Stimulated activated CD8-positive, alpha-beta memory T cell treated with anti-CD3 and anti-CD28 coated beads, Interleukin-12 subunit alpha, Interleukin-12 subunit beta, amount 100 ng/mL, for 4 hours (primary cell): Measurements from ENCODE around the gene CAAP1.
"Not testable (repeated sequence)": the region's sequence is repeated elsewhere in the genome, so short reads cannot be mapped to it uniquely, and the experiment has no call there.

Experiments
- DNase-seq: peaks from one replicate; pipeline ENCODE4 v3.0.0-alpha.2; 2020; ENCODE audit warnings: low read depth

The CAAP1 gene, protein sequence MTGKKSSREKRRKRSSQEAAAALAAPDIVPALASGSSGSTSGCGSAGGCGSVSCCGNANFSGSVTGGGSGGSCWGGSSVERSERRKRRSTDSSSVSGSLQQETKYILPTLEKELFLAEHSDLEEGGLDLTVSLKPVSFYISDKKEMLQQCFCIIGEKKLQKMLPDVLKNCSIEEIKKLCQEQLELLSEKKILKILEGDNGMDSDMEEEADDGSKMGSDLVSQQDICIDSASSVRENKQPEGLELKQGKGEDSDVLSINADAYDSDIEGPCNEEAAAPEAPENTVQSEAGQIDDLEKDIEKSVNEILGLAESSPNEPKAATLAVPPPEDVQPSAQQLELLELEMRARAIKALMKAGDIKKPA

GRCh38 chr9:26892251-26893029, at the start of gene CAAP1:
Gene CAAP1, minus strand, starts transcription at chr9:26892802. Its CDS starts 87 bp downstream, at chr9:26892715.
- peak; percentile 87 for DNase-seq

DNA sequence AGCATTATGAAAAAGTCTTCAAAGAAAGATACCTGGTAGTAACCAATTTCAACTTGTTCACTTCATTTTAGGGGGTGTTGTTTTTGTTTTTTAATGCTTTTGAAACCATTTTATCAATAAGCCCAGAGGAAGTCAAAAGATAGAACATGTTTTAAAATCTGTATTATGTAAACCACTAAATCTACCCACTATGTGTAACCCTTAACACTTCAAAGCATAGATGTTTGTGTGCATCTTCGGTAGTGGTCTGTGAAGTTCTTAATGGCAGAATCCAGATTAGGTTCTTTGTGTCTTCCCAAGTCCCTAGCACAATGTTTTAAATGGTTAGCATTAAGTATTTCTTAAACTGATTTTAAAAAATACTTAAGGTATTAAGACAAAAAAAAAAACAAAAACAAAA, 48.2 kb upstream of the CAAP1 start:
- no peak for DNase-seq

DNA sequence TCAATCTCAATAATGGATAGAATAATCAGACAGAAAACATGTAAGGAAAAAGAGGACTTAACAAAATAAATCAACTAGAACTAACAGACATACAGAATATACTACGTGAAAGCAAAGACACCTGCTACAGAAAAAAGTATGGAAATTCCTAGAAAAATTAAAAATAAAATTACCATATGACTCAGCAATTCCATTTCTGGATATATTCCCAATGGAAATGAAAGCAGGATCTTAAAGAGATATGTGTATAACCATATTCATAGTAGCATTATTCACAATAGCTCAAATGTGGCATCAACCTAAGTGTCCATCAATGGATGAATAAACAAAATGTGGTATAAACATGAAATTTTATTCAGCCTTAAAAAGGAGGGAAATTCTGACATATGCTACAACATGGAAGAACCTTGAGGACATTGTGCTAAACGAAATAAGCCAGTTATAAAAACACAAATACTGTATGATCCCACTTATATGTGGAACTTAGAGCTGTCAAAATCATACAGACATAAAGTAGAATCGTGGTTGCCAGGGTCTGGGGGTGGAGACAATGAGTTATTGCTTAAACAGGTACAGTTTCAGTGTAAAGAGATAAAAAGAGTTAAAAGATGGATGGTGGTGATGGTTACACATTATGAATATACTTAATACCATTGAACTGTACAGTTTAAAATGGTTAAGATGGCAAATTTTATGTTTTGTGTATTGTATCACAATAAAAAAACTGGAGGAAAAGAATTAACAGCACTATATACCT, 47.5 kb upstream of the CAAP1 start:
- DNase-seq, result no peak

DNA sequence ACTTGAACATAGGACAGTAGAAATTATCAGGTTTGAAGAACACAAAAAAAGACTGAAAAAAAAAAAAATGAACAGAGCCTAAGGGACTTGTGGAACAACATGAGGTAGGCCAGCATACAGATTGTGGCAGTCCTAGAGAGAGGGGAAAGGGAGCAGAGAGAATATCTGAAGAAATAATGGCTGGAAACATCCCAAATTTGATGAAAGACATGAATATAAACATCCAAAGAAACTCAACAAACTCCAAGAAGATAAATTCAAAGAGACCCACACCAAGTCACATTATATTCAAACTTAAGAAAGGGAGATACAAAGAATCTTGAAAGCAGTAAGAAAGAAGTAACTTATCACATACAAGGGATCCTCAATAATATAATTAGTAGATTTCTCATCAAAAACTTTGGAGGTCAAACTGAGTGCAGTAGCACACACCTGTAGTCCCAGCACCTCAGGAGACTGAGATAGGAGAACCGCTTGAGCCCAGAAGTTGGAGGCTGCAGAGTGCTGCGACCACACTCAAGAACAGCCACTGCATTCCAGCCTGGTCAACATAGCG, 45.3 kb upstream of the CAAP1 start:
- DNase-seq, result no peak

DNA sequence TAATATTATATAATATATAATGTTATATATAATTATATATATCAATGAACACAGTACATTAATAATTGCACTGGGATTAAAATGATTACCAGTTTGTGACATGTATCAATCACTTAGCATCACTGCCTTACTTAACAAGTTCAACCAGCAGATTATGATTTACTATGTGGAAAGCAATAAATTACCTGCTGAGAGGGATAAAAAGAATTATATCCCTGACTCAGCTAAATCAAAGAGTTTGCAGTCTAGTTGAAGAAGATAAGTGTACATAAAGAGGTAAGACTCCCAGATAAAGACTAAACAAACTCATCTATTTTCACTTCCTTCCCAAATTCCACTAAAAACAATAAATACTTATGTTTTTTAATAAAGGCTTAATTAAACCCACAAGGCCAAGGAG, 43.2 kb upstream of the CAAP1 start:
- no peak for DNase-seq

GRCh38 chr9:26928902-26929495, 36.4 kb upstream of the CAAP1 start:
- no peak for DNase-seq

GRCh38 chr9:26925609-26926008, 33.0 kb upstream of the CAAP1 start:
- DNase-seq, result no peak

GRCh38 chr9:26919698-26920097, 27.1 kb upstream of the CAAP1 start:
- no peak for DNase-seq

GRCh38 chr9:26913138-26913668, 20.6 kb upstream of the CAAP1 start:
- no peak for DNase-seq

DNA sequence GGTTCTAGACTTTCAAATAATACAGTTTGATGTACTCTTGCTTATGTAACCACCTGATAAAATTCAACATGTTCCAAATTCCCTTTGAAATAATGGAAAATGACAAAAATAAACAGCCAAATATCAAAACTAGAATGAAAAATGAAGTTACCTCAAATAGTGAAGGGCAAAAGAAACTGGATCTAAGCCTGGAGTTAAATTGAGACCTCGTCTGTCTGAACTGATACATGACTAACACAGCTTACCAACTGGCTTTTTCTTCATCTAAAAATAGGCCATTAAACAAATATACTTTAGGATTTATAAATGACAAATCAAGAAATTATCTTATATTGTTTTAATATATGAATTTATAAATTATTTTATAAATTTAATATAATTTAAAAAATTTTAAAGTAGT, 12.1 kb upstream of the CAAP1 start:
- DNase-seq, result no peak

DNA sequence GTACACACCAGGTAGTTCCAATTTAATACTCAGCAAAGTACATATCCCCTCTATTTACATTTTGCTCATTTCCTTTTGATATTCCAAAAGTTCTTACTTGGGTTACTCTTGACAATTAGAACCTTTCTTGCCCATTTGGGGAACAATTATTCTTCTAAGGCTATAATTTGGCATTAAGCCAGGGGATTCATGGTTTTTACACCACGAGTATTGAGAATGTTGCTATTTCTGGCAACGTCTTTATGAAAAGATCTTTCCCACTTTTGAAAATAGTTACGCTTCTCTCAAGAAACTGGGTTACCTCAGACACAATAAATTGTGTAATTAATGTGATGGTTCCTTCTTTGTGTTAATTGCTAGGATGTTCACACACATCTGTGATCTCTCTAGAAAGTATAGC, 11.5 kb upstream of the CAAP1 start:
- DNase-seq, result no peak

DNA sequence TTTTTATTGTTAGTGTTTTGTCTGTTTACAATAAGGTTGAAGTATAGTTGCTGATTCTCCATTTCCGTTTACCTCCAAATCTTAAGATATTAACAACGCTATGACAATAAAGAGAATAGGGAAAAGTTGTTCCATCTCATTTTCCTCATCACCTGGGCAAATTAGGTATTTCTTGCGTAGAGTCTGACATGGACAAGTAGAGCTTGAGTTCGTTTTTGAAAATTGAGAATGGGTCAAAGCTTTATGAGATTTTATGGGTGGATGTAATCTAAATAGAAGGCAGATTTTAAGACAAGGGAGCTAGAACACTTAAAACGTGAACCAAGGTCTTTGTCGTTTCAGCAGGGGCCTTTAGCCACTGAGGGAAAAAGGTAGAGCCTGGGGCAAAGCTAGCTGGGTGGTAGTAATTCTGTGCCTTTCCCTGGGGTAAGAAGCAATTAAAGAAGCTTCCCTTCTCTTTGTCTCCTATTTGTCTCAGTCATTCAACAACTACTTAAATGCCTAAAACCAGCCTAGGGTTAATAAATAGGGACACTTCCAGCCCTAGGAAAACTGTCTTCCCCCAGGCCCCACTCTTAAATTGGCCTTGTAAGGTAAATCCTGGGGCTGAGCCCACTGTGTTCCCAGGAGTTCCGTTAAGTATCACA, 551 bp upstream of the CAAP1 start:
- no peak for DNase-seq

GRCh38 chr9:26891726-26892125, 876 bp downstream of the CAAP1 start:
- no peak for DNase-seq

- DNase-seq, result no peak
Measured at GRCh38 chr9:26888271-26888670, 4.3 kb downstream of the CAAP1 start.

GRCh38 chr9:26882154-26882553, 10.4 kb downstream of the CAAP1 start:
- DNase-seq, result no peak

GRCh38 chr9:26880262-26880661, 12.3 kb downstream of the CAAP1 start:
- DNase-seq, result no peak

GRCh38 chr9:26875155-26875554, 17.4 kb downstream of the CAAP1 start:
- DNase-seq, result not testable (repeated sequence)

GRCh38 chr9:26870292-26870691, 22.3 kb downstream of the CAAP1 start:
- no peak for DNase-seq

GRCh38 chr9:26863074-26863473, 29.5 kb downstream of the CAAP1 start:
- no peak for DNase-seq

GRCh38 chr9:26856413-26857032, 36.1 kb downstream of the CAAP1 start:
- no peak for DNase-seq

- DNase-seq, result no peak
Measured at GRCh38 chr9:26850995-26851394, 41.6 kb downstream of the CAAP1 start.
